NCI-H748 (cell line): Measurements from ENCODE around the gene SIKE1.
"Not testable (repeated sequence)": the region's sequence is repeated elsewhere in the genome, so short reads cannot be mapped to it uniquely, and the experiment has no call there.

Experiments
- DNase-seq: peaks from one replicate; lab custom pipeline; 2025; ENCODE audit not compliant: unreplicated experiment; lab: John Stamatoyannopoulos, UW

SIKE1 gene

GRCh38 chr1:114756009-114756892, 24.2 kb downstream of the SIKE1 start:
- no peak for DNase-seq

- no peak for DNase-seq
These were observed 25.2 kb downstream of the SIKE1 start for GRCh38 chr1:114755006-114755931.

- DNase-seq, result not testable (repeated sequence)
These were observed 26.8 kb downstream of the SIKE1 start for GRCh38 chr1:114753702-114754101.

- DNase-seq, result no peak
These were observed 27.3 kb downstream of the SIKE1 start for GRCh38 chr1:114753143-114753542.

- DNase-seq, result no peak
These were observed 29.7 kb downstream of the SIKE1 start for GRCh38 chr1:114750780-114751179.

- no peak for DNase-seq
These were observed 30.6 kb downstream of the SIKE1 start for GRCh38 chr1:114749835-114750234.

GRCh38 chr1:114746450-114747121, 33.9 kb downstream of the SIKE1 start:
- DNase-seq, result no peak

- DNase-seq, result no peak
These were observed 35.2 kb downstream of the SIKE1 start for GRCh38 chr1:114745291-114745690.

- no peak for DNase-seq
These were observed 38.3 kb downstream of the SIKE1 start for GRCh38 chr1:114741963-114742746.

- DNase-seq, result no peak
These were observed 40.2 kb downstream of the SIKE1 start for GRCh38 chr1:114740331-114740730.

GRCh38 chr1:114737314-114737849, 43.1 kb downstream of the SIKE1 start:
- no peak for DNase-seq

- DNase-seq, result no peak
These were observed 45.0 kb downstream of the SIKE1 start for GRCh38 chr1:114735479-114735878.

GRCh38 chr1:114729782-114730181, 50.7 kb downstream of the SIKE1 start:
- no peak for DNase-seq

GRCh38 chr1:114728553-114728952, 51.9 kb downstream of the SIKE1 start:
- no peak for DNase-seq

GRCh38 chr1:114725230-114725629, 55.3 kb downstream of the SIKE1 start:
- DNase-seq, result no peak

GRCh38 chr1:114723915-114724314, 56.6 kb downstream of the SIKE1 start:
- no peak for DNase-seq

- DNase-seq, result no peak
These were observed 57.0 kb downstream of the SIKE1 start for GRCh38 chr1:114723457-114723856.

GRCh38 chr1:114720492-114720891, 60.0 kb downstream of the SIKE1 start:
- no peak for DNase-seq
